Inflammatory macrophage treated with lipopolysaccharide for 4 hours (primary cell): ENCODE measurements around the gene FGF12.

Experiments
- DNase-seq: peaks from one replicate; pipeline ENCODE4 v3.0.0-alpha.2; 2020

The FGF12 gene

GRCh38 chr3:192246847-192247559 is 480.3 kb downstream of the FGF12 start:
- no peak for DNase-seq

- no peak for DNase-seq
Observed at GRCh38 chr3:192244591-192244990, 482.8 kb downstream of the FGF12 start.

GRCh38 chr3:192239956-192240355 is 487.4 kb downstream of the FGF12 start:
- no peak for DNase-seq

- DNase-seq: no peak
Observed at GRCh38 chr3:192237992-192238608, 489.2 kb downstream of the FGF12 start.

GRCh38 chr3:192229866-192230265 is 497.5 kb downstream of the FGF12 start:
- no peak for DNase-seq

- no peak for DNase-seq
Observed at GRCh38 chr3:192224634-192225155, 502.6 kb downstream of the FGF12 start.

- DNase-seq: no peak
Observed at GRCh38 chr3:192223815-192224214, 503.5 kb downstream of the FGF12 start.

- DNase-seq: no peak
Observed at GRCh38 chr3:192220915-192221314, 506.4 kb downstream of the FGF12 start.

GRCh38 chr3:192219926-192220325 is 507.4 kb downstream of the FGF12 start:
- DNase-seq: no peak

- no peak for DNase-seq
Observed at GRCh38 chr3:192216067-192216466, 511.3 kb downstream of the FGF12 start.

- DNase-seq: no peak
Observed at GRCh38 chr3:192212979-192213378, 514.4 kb downstream of the FGF12 start.

- DNase-seq: no peak
Observed at GRCh38 chr3:192212335-192212734, 515.0 kb downstream of the FGF12 start.

GRCh38 chr3:192207651-192208050 is 519.7 kb downstream of the FGF12 start:
- DNase-seq: no peak

- no peak for DNase-seq
Observed at GRCh38 chr3:192207239-192207638, 520.1 kb downstream of the FGF12 start.

GRCh38 chr3:192194085-192194484 is 533.3 kb downstream of the FGF12 start:
- DNase-seq: no peak

- peak; percentile 52 for DNase-seq
Observed at GRCh38 chr3:192188218-192188835, 539.0 kb downstream of the FGF12 start.

- no peak for DNase-seq
Observed at GRCh38 chr3:192187485-192188051, 539.8 kb downstream of the FGF12 start.

- no peak for DNase-seq
Observed at GRCh38 chr3:192186498-192186897, 540.8 kb downstream of the FGF12 start.

GRCh38 chr3:192186045-192186444 is 541.3 kb downstream of the FGF12 start:
- DNase-seq: no peak

- DNase-seq: no peak
Observed at GRCh38 chr3:192183109-192183508, 544.2 kb downstream of the FGF12 start.

- no peak for DNase-seq
Observed at GRCh38 chr3:192181151-192181550, 546.2 kb downstream of the FGF12 start.

- DNase-seq: no peak
Observed at GRCh38 chr3:192177383-192177782, 550.0 kb downstream of the FGF12 start.

GRCh38 chr3:192174283-192174682 is 553.1 kb downstream of the FGF12 start:
- DNase-seq: no peak

GRCh38 chr3:192171213-192171612 is 556.1 kb downstream of the FGF12 start:
- no peak for DNase-seq
